Vagina (tissue), 2 donors: Measurements from ENCODE around the gene TUNAR. TPM values are rescaled to one million over a fixed set of nuclear protein-coding genes. Genes with fewer than 3 reads are reported as not detected.

Source experiments
- DNase-seq, 2 donors: peaks; one replicate each; pipeline ENCODE4 v3.0.0-alpha.2; 2017; ENCODE audit errors: extremely low spot score in 2 of 2
- H3K27ac ChIP-seq: fragments of 200-600 bp; sonication (generic); one replicate; pipeline ENCODE4 v1.5.1; 2019
- H3K27me3 ChIP-seq: fragments of 200-600 bp; sonication (generic); one replicate; pipeline ENCODE4 v1.5.1; 2019
- H3K36me3 ChIP-seq, 2 donors: fragments of 200-600 bp; sonication (generic); one replicate each; pipeline ENCODE4 v1.5.1; 2017 to 2019
- H3K4me1 ChIP-seq: fragments of 200-600 bp; sonication (generic); one replicate; pipeline ENCODE4 v1.5.1; 2019
- H3K4me3 ChIP-seq, 2 donors: fragments of 200-600 bp; sonication (generic); 1 replicate in 1 of 2; 2 replicates in 1 of 2; pipeline ENCODE4 v1.5.1; 2016 to 2019
- H3K9me3 ChIP-seq: fragments of 200-600 bp; sonication (generic); one replicate; pipeline ENCODE4 v1.5.1; 2019
- POLR2A ChIP-seq, 2 donors: fragments of 450-650 bp; IDR thresholded peaks; one replicate each; pipeline ENCODE4 v1.6.1; 2017; ENCODE audit warnings: antibody characterized with exemption in 2 of 2, mild to moderate bottlenecking in 2 of 2, moderate library complexity in 2 of 2
- POLR2AphosphoS5 ChIP-seq, 2 donors: sonication (generic); formaldehyde crosslinking; IDR thresholded peaks; one replicate each; pipeline ENCODE4 v1.9.0; 2017; ENCODE audit warnings: antibody characterized with exemption in 2 of 2, mild to moderate bottlenecking in 2 of 2, low read depth in 1 of 2; ENCODE audit not compliant: insufficient read depth in 1 of 2
- intact Hi-C: fragments of 100-400 bp; cut with DNase I; formaldehyde crosslinking; loops from one replicate; pipeline ENCODE4 v1.15.1; 2023
- total RNA-seq: library from RNA; depleted of rRNA; stranded (reverse); fragments of >200 nt; gene quantifications from one replicate; pipeline ENCODE4 v1.2.3, GENCODE V29; 2016
- TF ChIP-seq, protein P1 (sequence below), 3 experiments: fragments of 450-650 bp in 2 of 3; fragments of 200-600 bp in 1 of 3; sonication (generic) in 1 of 3; IDR thresholded peaks; one replicate each; pipeline ENCODE4 v1.5.1; 2017 to 2019; ENCODE audit warnings: antibody characterized with exemption in 3 of 3, mild to moderate bottlenecking in 2 of 3, moderate library complexity in 2 of 3

Gene TUNAR
- total RNA-seq, 1 donor from 2014 or later, result not detected

DNA sequence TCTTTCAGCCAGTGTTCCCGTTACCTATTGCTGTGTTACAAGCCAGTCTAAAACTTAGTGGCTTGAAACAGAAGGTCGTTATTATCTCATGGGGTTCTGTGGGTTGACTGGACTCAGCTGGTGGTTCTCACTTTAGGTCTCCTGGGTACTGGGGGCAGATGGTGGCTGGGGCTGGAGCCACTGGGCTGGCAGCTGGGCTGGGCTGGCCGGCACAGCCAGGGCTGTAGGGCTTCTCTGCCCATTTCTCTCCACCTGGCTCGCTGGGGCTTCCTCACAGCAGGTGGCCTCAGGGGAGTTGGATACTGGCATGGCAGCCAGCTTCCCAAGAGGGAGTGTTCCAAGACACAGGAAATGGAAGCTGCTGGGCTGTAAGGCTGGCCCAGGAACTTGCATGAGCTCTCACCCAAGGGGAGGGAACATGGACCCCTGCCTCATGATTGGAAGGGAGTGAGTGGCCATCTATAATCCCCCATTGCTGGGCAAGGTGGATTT lies 27.0 kb downstream of the TUNAR start:
- no peaks in the 10 kb centered on the region for H3K9me3 ChIP-seq
- DNase-seq, result no peak
- H3K4me1 ChIP-seq, result no peaks in the 10 kb centered on the region
- no peak overlapping the region for H3K4me3 ChIP-seq
- no peaks in the 10 kb centered on the region for H3K36me3 ChIP-seq
- TF ChIP-seq POLR2AphosphoS5 (IDR thresholded peaks at IDR 0.05; ENCODE audit: insufficient read depth in 1 of 2, low read depth in 1 of 2) (no peak), POLR2A (IDR thresholded peaks at IDR 0.05) (no peak)
- TF ChIP-seq, protein P1, sequence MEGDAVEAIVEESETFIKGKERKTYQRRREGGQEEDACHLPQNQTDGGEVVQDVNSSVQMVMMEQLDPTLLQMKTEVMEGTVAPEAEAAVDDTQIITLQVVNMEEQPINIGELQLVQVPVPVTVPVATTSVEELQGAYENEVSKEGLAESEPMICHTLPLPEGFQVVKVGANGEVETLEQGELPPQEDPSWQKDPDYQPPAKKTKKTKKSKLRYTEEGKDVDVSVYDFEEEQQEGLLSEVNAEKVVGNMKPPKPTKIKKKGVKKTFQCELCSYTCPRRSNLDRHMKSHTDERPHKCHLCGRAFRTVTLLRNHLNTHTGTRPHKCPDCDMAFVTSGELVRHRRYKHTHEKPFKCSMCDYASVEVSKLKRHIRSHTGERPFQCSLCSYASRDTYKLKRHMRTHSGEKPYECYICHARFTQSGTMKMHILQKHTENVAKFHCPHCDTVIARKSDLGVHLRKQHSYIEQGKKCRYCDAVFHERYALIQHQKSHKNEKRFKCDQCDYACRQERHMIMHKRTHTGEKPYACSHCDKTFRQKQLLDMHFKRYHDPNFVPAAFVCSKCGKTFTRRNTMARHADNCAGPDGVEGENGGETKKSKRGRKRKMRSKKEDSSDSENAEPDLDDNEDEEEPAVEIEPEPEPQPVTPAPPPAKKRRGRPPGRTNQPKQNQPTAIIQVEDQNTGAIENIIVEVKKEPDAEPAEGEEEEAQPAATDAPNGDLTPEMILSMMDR (IDR thresholded peaks at IDR 0.05), result no peak
- no peak overlapping the region for H3K27ac ChIP-seq
- H3K27me3 ChIP-seq, result no peaks in the 10 kb centered on the region
- intact Hi-C loops, result no loop called here

DNA sequence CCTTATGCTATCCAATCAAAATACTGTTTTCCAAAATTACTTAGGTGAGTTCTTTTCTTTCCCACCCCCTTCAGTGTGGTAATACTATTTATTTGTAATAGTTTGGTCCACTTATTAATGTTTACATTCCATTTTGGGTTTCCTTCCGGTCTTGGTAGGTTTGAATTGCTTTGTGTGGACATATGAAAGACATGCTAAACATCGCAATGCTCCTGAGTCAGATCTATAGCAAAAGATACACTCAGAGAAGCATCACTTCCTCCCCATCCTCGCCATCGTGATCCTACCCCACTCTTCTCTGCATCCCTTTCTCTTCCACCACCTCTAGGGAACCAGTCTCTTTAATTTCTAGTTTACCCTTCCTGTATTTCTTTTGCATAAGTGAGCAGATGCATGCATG lies 30.0 kb downstream of the TUNAR start:
- no peaks in the 10 kb centered on the region for H3K36me3 ChIP-seq
- no peaks in the 10 kb centered on the region for H3K4me1 ChIP-seq
- no peak overlapping the region for H3K4me3 ChIP-seq
- DNase-seq, result no peak
- no peaks in the 10 kb centered on the region for H3K9me3 ChIP-seq
- H3K27ac ChIP-seq, result no peak overlapping the region
- TF ChIP-seq, protein P1 (IDR thresholded peaks at IDR 0.05), result no peak
- TF ChIP-seq POLR2AphosphoS5 (IDR thresholded peaks at IDR 0.05; ENCODE audit: insufficient read depth in 1 of 2, low read depth in 1 of 2) (no peak), POLR2A (IDR thresholded peaks at IDR 0.05) (no peak)
- intact Hi-C loops, result no loop called here
- no peaks in the 10 kb centered on the region for H3K27me3 ChIP-seq

GRCh38 chr14:95910628-95911027 lies 34.0 kb downstream of the TUNAR start:
- Histone ChIP-seq H3K9me3 (no peaks in the 10 kb centered on the region), H3K27me3 (no peaks in the 10 kb centered on the region), H3K4me1 (no peaks in the 10 kb centered on the region), H3K4me3 (no peak overlapping the region), H3K36me3 (no peaks in the 10 kb centered on the region), H3K27ac (no peak overlapping the region)
- no peak for DNase-seq
- intact Hi-C loops, result no loop called here
- TF ChIP-seq POLR2A (IDR thresholded peaks at IDR 0.05), result no peak
- TF ChIP-seq POLR2AphosphoS5 (IDR thresholded peaks at IDR 0.05; ENCODE audit: insufficient read depth in 1 of 2, low read depth in 1 of 2), result no peak
- TF ChIP-seq, protein P1 (IDR thresholded peaks at IDR 0.05), result no peak

GRCh38 chr14:95911456-95911855 lies 34.8 kb downstream of the TUNAR start:
- TF ChIP-seq, protein P1 (IDR thresholded peaks at IDR 0.05), result no peak
- TF ChIP-seq POLR2A (IDR thresholded peaks at IDR 0.05), result no peak
- intact Hi-C loops, result no loop called here
- DNase-seq, result no peak
- Histone ChIP-seq H3K27ac (no peak overlapping the region), H3K36me3 (no peaks in the 10 kb centered on the region), H3K9me3 (no peaks in the 10 kb centered on the region), H3K27me3 (no peaks in the 10 kb centered on the region), H3K4me3 (no peak overlapping the region), H3K4me1 (no peaks in the 10 kb centered on the region)

DNA sequence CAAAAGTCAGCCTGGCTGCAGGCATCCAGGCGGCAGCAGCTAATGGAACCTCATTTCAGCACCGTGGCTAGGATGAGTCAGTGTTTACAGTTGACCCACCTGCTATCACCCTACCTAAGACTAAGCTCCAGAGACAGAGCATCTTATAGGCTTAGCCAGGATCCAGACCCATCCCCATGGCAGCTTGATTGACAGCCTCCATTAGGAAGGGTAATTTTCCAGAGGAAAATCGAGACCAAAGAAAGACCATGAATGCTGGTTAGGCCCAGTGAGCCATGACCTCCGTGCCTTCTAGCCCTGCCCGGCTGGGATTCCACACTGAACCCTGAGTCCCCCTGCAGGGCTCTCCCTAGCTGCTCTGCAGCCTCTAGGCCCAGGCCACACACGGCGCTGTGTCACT lies 38.7 kb downstream of the TUNAR start:
- Histone ChIP-seq H3K9me3 (no peaks in the 10 kb centered on the region), H3K4me3 (no peak overlapping the region), H3K27ac (no peak overlapping the region), H3K27me3 (no peaks in the 10 kb centered on the region), H3K36me3 (no peaks in the 10 kb centered on the region), H3K4me1 (no peaks in the 10 kb centered on the region)
- intact Hi-C loops, result no loop called here
- no peak for TF ChIP-seq POLR2A (IDR thresholded peaks at IDR 0.05)
- TF ChIP-seq, protein P1 (IDR thresholded peaks at IDR 0.05), result no peak
- no peak for DNase-seq
